GM23338 (cell line): ENCODE results near the gene GPR55.

Source experiments
- CREB1 ChIP-seq: fragments of 250-450 bp; sonication (Bioruptor Pico); IDR thresholded peaks from 2 replicates; pipeline ENCODE4 v1.5.0; 2020; ENCODE audit warnings: low read depth, mild to moderate bottlenecking, moderate library complexity
- CTCF ChIP-seq, 2 experiments: fragments of 200-600 bp in 1 of 2; sonication (generic) in 1 of 2; conservative IDR thresholded peaks; 2 replicates each; pipeline versions ENCODE4 v1.5.1 to v1.6.1; 2016 to 2017; ENCODE audit warnings: antibody characterized with exemption in 2 of 2, low read depth in 2 of 2, mild to moderate bottlenecking in 2 of 2, moderate library complexity in 1 of 2
- REST ChIP-seq: IDR thresholded peaks from one replicate; pipeline ENCODE4 v1.6.1; 2018; ENCODE audit warnings: antibody characterized with exemption; ENCODE audit not compliant: unreplicated experiment

GRCh38 chr2:230885463-230886130 lies 39.4 kb downstream of the GPR55 start:
- TF ChIP-seq REST (no peak), CTCF (conservative IDR thresholded peaks at IDR 0.05; ENCODE audit: low read depth in 2 of 2) (no peak), CREB1 (no peak)
